ENCODE results near the gene CHCHD1.
A peak's percentile ranks its signal among the peaks of the same experiment; 100 is the strongest.
"Not testable (repeated sequence)": the region's sequence is repeated elsewhere in the genome, so short reads cannot be mapped to it uniquely, and the experiment has no call there.

CHCHD1 gene

GRCh38 chr10:73810358-73810734, 28.5 kb downstream of the CHCHD1 start:
- no peak for DNase-seq (ENCODE audit: low read depth in 1 of 2, low spot score in 1 of 2)

- DNase-seq (ENCODE audit: low read depth in 1 of 2, low spot score in 1 of 2) = peak; percentile 34 to 50
Observed at GRCh38 chr10:73810735-73811465, 29.1 kb downstream of the CHCHD1 start.

DNA sequence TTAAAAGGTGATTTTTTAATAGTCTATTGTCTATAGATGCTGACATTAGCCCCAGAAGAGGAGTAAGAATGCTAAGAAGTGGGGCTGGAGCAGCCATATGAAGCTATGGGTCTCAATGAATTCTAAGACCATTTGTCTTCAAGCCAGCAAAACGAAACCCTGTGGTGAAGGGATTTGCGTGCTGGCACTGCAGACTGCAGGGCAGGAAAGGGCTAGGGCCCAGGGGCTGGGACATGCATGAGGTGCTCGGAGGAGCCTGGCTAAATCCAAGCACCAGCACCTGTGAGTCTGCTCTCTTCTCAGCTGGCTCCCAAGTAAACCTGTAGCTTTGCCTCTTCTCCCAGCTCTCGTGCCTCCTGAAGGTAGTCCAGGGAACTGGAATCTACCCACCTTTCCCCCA, 30.8 kb downstream of the CHCHD1 start:
- no peak for DNase-seq (ENCODE audit: low read depth in 1 of 2, low spot score in 1 of 2)

DNA sequence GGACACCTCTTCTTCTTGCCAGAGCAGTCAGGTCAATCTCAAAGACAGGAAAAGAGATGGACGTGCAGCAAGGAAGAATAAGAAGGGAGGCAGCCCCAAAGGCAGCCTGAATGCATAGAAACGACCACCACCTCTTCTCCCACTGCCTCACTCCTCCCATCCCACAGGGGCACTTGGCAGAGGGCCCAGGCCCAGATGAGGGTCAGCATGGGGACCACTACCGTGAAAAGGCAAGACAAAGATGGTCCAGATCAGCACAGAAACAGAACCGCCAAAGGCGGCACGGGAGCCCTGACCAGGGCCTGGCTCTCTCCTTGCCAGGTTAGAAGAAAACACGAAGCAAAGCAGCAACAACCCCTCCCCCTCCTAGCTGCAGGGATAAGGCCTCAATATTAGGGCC, 31.5 kb downstream of the CHCHD1 start:
- no peak for DNase-seq (ENCODE audit: low read depth in 1 of 2, low spot score in 1 of 2)

DNA sequence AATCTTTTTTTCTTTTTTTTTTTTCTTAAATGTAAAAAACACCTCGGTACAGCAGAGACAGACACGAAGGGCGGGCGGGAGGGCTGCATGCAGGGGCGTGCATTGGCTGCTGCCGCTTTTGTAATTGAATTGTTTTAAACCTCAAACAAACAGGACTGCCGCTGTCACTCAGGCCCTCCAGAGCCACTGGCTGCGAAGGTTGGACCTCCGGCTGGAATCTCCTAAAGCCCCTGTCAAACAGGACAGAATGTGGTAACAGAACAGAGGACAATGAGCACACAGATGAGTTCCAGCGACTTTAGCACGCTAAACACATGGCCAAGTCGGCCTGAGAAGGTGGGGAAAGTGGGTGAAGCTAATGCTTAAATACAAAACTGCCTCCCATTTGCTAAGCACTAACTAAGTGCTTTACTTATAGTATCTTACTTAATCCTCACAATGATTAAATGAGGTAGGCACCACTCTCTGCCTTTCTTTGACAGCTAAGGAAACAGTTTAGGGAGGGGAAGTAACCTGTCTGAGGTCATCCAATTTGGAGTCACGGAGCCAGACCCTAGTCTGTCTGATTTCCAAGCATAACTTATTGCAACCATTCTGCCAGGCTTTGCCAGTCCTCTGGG, 32.5 kb downstream of the CHCHD1 start:
- DNase-seq (ENCODE audit: low read depth in 1 of 2, low spot score in 1 of 2) = no peak

DNA sequence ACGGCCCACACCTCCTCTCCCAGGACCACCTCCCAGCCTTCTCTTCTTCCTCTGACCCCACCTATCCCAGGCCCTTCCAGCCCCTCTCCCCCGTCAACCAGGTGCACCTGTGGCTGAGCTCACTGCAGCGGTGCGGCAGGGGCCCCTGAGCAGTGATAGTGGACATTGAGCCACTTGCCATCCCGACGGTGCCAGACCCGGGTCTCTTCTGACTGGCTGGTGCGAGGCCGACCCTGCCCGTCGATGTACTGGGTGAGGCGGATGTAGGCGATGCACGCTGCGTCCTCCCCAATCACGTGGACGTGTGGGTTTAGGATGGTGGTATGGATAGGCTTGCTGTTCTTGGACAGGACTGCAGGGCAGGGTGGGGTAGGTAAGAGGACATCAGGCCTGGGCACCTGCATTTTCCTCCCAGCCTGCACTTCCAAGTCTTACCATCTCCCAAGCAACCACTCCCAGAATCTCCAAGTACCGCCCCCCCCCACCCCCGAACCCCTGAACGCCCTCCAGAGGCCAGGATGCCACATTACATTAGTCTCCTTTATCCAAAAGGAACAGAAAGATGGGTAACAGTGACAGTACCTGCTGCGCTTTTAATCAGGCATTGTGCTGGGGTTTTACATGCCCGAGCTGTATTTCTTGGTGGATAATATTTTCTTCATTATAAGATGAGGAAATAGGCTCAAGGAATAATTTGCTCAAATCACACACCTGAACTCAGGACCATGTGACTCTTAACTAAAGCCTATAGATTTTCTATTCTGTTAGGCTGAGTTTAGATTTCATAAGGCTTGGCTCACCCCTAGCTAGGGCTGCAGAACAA, 33.3 kb downstream of the CHCHD1 start:
- no peak for DNase-seq (ENCODE audit: low read depth in 1 of 2, low spot score in 1 of 2)

DNA sequence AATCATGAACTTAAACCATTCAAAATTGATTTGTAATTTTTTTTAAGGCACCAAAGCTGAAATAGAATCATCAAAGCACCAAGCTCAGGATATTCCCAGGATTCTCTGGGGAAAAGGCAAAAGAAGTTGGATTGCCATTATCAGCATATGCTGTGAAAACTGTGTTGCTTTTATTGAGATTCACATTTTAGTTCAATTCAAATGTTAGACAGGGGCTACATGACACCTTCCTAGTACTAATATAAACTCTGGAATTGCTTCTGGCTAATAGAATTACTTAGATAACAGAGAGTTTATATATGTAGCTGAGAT, 33.8 kb downstream of the CHCHD1 start:
- no peak for DNase-seq (ENCODE audit: low read depth in 1 of 2, low spot score in 1 of 2)

DNA sequence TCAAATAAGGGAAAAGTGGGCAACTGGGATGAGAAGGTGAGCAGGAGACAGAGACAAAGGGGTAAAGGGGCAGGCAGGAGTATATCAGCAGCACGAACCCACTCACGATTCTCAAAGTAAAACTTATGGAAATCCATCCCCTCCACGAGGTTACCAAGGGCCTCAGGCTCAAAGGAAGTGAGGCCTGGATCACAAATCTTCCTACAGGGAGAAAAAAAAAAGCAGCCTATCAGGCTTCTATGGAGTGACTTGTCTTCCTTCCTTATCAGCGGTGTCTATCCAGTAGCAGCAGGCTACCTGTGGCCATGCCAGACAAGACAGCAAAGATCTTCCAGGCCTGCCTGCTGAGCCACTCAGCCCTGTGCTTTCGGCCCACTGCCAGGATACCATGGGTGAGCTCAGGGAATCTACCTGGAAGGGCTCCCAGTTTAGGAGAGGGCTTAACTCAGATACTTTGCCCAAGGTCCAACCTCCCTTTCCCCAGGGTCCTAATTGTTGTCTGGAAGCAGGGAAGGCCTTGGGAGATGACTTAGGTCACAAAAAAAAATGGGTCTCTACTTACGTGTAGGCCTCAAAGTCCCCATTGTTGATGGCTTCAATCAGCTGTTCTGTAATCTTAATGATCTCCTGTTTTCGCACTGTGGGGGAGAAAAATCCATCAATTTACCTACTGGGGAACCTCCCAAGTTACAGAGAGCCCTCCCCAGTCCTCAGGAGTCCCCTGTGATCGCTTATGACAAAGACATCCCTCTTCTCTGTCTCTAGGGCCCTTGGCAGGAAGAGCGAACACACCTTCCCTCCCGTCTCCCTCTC, 35.3 kb downstream of the CHCHD1 start:
- DNase-seq (ENCODE audit: low read depth in 1 of 2, low spot score in 1 of 2) = no peak

GRCh38 chr10:73817826-73818225, 36.0 kb downstream of the CHCHD1 start:
- no peak for DNase-seq (ENCODE audit: low read depth in 1 of 2, low spot score in 1 of 2)

GRCh38 chr10:73818402-73818801, 36.6 kb downstream of the CHCHD1 start:
- no peak for DNase-seq (ENCODE audit: low read depth in 1 of 2, low spot score in 1 of 2)

- DNase-seq (ENCODE audit: low read depth in 1 of 2, low spot score in 1 of 2) = no peak
Observed at GRCh38 chr10:73819081-73819480, 37.2 kb downstream of the CHCHD1 start.

DNA sequence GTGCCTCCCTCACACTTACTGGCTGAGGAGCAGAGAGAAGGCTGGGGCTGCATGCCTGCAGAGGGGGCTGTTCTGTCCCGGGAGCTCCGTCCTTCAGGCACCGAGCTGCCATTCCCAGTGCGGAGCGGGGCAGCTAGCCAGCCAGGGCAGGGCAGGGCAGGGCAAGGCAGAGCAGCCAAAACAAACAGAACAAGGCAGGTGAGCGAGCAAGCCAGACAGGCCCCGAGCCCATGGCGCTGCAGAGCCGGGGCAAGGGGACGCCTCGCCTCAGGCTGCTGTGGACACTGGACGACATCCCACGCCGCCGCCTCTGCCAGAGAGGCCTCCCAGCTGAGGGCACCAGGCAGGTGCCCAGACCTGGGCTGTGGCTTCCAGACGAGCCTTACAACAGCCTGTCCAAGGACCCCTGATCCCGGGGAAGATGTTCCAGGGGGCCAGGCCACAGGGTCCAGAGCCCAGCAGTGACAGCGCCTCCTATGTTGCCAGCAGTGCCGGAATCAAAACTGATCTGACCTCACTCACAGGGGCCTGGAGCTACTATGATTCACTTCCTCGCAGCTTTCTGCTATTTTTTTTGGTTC, 37.8 kb downstream of the CHCHD1 start:
- no peak for DNase-seq (ENCODE audit: low read depth in 1 of 2, low spot score in 1 of 2)

GRCh38 chr10:73823391-73823790, 41.5 kb downstream of the CHCHD1 start:
- DNase-seq (ENCODE audit: low read depth in 1 of 2, low spot score in 1 of 2) = no peak

DNA sequence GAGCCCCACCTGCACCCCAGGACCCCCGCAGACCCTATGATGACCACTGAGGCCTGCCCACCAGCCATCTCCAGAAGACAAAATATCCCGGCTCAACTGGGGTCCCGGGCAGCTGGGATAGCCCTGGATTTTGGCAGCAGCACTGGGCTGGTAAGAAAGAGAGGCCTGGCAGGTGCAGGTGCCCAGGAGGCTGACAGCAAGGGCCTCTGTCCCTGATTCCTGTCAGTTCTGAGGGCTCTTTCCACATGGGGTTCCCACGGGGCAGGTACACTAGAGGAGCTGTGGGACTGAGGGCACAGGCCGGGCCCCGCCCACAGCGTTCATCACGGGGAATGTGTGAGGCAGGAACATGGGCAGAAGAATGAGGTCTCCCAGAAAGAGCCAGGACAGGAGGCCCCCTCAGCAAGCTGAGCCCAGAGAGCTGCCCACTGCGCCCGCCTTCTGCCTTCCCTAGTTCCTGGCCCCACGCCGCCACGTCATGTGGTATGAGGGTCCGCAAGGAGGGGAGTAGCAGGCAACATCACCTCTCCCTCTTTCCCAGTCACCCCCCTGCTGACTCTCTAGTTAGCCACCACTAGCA, 42.4 kb downstream of the CHCHD1 start:
- DNase-seq (ENCODE audit: low read depth in 1 of 2, low spot score in 1 of 2) = no peak

DNA sequence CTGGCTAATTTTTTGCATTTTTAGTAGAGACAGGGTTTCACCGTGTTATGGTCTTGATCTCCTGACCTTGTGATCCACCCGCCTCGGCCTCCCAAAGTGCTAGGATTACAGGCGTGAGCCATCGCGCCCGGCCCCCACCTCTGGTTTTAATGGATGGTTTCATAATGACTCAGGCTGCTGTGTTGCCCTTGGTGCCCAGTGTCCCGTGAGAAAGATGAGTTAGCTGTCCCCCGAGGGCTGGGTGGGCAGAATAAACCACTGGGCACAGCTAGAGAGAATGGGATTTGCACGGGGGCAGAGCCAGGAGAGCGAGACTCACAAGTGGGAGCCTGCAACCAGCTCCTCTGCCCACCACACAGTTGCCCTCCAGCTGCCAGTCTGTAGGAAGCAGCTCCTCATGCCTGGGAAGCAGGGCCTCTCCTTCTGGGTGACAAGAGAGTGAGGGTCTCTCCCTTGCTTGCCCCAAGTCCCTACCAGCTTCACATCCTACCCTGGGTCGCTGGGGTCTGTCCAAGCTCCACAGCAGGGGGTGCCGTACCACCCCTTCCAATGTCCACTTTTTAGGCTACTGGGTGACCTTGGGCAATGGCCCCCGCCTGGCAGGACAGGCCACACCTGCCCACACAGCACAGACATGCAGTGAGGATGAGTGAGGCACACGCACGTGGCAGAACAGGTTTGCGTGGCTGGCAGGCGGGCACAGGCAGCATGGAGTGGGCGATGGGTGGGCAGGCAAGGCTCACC, 45.7 kb downstream of the CHCHD1 start:
- no peak for DNase-seq (ENCODE audit: low read depth in 1 of 2, low spot score in 1 of 2)

DNA sequence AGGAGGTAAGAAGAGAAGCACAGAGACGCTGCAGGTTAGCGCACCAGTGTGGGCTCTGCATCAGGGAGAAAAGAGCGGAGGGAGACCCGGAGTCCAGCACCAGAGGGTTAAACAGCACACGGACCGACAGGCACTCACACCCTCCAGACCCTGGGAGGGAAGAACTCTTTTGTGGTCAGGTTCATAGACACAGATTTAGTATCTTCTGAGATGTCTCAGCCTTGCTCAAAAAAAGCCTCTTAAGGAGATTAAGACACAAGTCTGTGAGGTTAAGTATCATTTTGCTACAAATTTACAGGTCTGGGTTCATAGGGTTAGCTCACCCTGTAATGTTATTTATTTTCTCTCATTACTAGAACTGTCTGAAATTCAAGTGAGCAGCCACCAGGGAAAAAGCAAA, 46.3 kb downstream of the CHCHD1 start:
- DNase-seq (ENCODE audit: low read depth in 1 of 2, low spot score in 1 of 2) = no peak

- not testable (repeated sequence) for DNase-seq (ENCODE audit: low read depth in 1 of 2, low spot score in 1 of 2)
Observed at GRCh38 chr10:73829090-73829489, 47.2 kb downstream of the CHCHD1 start.
